Neural crest cell (in vitro differentiated cells): Measurements from ENCODE around the gene TMPRSS6. TPM values are rescaled to one million over a fixed set of nuclear protein-coding genes. Genes with fewer than 3 reads are reported as not detected.

Experiments
- DNase-seq: peaks from one replicate; pipeline ENCODE4 v3.0.0; 2021; ENCODE audit warnings: low read depth, mixed read lengths, low spot score
- H3K27ac Mint-ChIP-seq: one replicate; pipeline ENCODE4 v1.8.0; 2021; ENCODE audit warnings: mild to moderate bottlenecking, mixed read lengths; ENCODE audit not compliant: unreplicated experiment
- H3K27me3 Mint-ChIP-seq: 2 replicates; pipeline ENCODE4 v1.8.0; 2021; ENCODE audit warnings: low read depth, mild to moderate bottlenecking, mixed read lengths
- H3K36me3 Mint-ChIP-seq: 2 replicates; pipeline ENCODE4 v1.8.0; 2021; ENCODE audit warnings: low read depth, mild to moderate bottlenecking, mixed read lengths
- H3K4me1 Mint-ChIP-seq: 2 replicates; pipeline ENCODE4 v1.8.0; 2021; ENCODE audit warnings: mixed read lengths
- H3K4me3 Mint-ChIP-seq: one replicate; pipeline ENCODE4 v1.8.0; 2021; ENCODE audit warnings: mild to moderate bottlenecking, mixed read lengths
- H3K9me3 Mint-ChIP-seq: 2 replicates; pipeline ENCODE4 v1.8.0; 2021; ENCODE audit warnings: mixed read lengths
- total RNA-seq: library from RNA; stranded (reverse); gene quantifications from 2 replicates; pipeline ENCODE4 v1.2.1, GENCODE V29; 2021
- TF ChIP-seq, protein P1 (sequence below): fragments of 200-600 bp; sonication (generic); conservative IDR thresholded peaks from 2 replicates; pipeline ENCODE4 v1.5.0; 2021; ENCODE audit warnings: antibody characterized with exemption, mild to moderate bottlenecking

Gene TMPRSS6
- total RNA-seq, 1 donor from 2014 or later: not detected

DNA sequence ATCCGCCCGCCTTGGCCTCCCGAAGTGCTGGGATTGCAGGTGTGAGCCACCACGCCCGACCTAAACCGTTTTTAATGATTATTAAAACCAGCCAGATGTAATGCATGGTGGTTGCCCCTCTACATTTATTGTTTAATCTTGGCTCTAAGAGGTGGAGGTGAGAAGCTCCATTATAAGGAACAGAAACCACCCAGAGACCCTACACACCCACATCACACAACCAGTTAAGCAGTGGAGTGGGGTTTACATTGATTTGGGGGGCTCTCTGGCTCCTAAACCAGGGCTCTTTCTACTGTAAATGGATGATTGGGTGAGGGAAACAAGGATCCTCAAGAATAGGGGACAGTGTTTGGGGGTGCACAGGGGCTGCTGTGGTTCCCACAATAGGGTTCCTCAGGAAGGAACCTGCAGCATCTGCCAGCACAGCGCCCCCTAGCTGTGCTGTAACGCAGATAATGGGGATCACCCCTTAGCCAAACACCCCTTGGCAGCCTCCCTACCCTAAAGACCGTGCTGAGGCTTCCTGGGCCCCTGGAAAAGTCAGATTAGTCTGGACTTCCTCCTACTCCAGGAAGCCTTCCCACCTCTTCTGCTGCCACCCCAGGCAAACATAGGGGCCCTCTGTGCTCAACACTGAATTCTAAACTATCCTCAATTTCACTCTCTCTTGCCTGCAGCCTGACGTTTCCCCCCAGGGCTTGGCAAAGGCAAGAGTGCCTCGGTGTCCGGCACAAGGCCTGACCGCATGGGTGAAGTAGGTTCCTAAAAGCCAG is 87.6 kb downstream of the TMPRSS6 start:
- Mint-ChIP-seq H3K4me3 (peak overlapping the region; percentile 92), H3K36me3 (peaks cover 8% of the 10 kb centered on the region), H3K4me1 (peaks cover 26% of the 10 kb centered on the region), H3K27ac (no peak overlapping the region), H3K27me3 (no peaks in the 10 kb centered on the region), H3K9me3 (no peaks in the 10 kb centered on the region)
- TF ChIP-seq, protein P1, sequence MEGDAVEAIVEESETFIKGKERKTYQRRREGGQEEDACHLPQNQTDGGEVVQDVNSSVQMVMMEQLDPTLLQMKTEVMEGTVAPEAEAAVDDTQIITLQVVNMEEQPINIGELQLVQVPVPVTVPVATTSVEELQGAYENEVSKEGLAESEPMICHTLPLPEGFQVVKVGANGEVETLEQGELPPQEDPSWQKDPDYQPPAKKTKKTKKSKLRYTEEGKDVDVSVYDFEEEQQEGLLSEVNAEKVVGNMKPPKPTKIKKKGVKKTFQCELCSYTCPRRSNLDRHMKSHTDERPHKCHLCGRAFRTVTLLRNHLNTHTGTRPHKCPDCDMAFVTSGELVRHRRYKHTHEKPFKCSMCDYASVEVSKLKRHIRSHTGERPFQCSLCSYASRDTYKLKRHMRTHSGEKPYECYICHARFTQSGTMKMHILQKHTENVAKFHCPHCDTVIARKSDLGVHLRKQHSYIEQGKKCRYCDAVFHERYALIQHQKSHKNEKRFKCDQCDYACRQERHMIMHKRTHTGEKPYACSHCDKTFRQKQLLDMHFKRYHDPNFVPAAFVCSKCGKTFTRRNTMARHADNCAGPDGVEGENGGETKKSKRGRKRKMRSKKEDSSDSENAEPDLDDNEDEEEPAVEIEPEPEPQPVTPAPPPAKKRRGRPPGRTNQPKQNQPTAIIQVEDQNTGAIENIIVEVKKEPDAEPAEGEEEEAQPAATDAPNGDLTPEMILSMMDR: peak; percentile 70
- peak; percentile 35 for DNase-seq

- peak overlapping the region; percentile 31 for H3K4me3 Mint-ChIP-seq
These were observed 88.5 kb downstream of the TMPRSS6 start for GRCh38 chr22:37021041-37021440.

DNA sequence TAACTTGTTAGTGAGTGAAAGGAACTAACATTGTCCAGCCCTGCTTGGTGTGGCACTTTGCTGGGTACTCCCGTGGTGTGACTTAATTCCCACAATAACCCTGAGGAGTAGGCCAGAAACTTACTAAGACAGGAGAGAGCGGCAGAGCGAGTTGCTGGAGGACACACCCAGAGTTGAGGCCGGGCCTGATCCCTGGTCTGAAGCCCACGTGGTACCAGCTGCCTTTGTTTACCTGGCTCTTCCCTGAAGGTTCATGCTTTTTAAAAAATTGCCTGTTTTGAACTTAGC is 89.4 kb downstream of the TMPRSS6 start:
- peaks cover 8% of the 10 kb centered on the region for H3K36me3 Mint-ChIP-seq
- no peaks in the 10 kb centered on the region for H3K27me3 Mint-ChIP-seq
- TF ChIP-seq, protein P1: no peak
- no peak for DNase-seq
- peaks cover 36% of the 10 kb centered on the region for H3K4me1 Mint-ChIP-seq
- H3K27ac Mint-ChIP-seq: peak overlapping the region; percentile 96
- H3K9me3 Mint-ChIP-seq: no peaks in the 10 kb centered on the region
- H3K4me3 Mint-ChIP-seq: peak overlapping the region; percentile 99

More at GRCh38 chr22:37021041-37021440, 88.5 kb downstream of the TMPRSS6 start:
- peaks cover 8% of the 10 kb centered on the region for H3K36me3 Mint-ChIP-seq
- TF ChIP-seq, protein P1: no peak
- no peaks in the 10 kb centered on the region for H3K27me3 Mint-ChIP-seq
- DNase-seq: no peak
- H3K4me1 Mint-ChIP-seq: peaks cover 31% of the 10 kb centered on the region
- H3K27ac Mint-ChIP-seq: no peak overlapping the region
- H3K9me3 Mint-ChIP-seq: no peaks in the 10 kb centered on the region

DNA sequence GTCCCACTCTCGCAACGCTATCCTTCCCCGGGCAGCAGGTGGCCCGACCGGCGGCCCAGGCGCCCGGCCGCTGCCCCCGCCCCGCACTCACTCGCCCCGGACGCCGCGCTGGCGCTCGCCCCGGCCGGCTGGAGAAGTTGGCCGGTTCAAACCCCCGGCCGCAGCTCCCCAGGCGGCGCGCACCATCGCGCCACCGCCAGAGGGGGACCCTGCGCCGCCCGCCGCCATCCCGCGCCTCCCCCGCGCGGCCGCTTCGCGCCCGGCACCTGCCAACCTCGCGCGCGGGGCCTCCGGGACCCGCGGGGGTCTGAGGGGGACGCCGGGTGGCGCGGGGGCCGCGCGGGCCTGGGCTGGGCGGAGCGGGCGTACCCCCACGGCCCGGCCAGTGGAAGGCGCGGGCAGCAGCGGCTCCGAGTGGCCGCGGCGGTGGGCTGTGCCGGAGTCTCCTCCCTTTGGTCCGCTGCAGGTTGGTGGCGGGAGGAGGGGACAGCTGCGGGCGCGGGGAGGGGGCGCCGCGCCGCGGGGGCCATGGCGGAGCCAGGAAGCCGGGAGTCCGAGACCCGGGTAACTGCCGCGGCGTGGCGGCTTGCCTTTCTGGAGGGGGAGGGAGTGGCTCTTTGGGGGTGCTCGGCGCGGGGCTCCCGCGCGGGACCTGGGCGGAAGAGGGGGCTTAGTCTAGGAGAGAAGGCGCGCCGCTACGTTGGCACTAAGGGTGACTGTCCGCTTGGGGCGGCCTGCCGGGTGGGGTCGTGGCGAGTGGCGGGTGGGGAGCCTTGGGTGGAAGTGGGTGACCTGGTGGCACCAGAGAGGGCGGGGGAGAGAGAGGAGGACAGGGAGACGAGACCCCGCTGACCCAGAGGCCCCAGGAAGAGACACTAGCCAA is 90.0 kb downstream of the TMPRSS6 start, which contains the start of the genes MPST and TST:
MPST (plus strand) TSS at position 434 of the 883 bp plus-strand sequence; CDS start at position 529, 95 bp downstream.
TST (minus strand) TSS at position 139 of the 883 bp plus-strand sequence. CDS start 715 bp downstream, outside the sequence.
- Mint-ChIP-seq H3K27me3 (no peaks in the 10 kb centered on the region), H3K27ac (peak within 1 kb of the TSS; percentile 96), H3K9me3 (no peaks in the 10 kb centered on the region), H3K36me3 (peaks cover 4% of the 10 kb centered on the region), H3K4me1 (peaks cover 38% of the 10 kb centered on the region), H3K4me3 (peak within 1 kb of the TSS; percentile 99)
- TF ChIP-seq, protein P1: peak; percentile 22
- peak; percentile 68 for DNase-seq

GRCh38 chr22:37018815-37019308 is 90.7 kb downstream of the TMPRSS6 start:
- H3K9me3 Mint-ChIP-seq: no peaks in the 10 kb centered on the region
- peak; percentile 41 for DNase-seq
- no peaks in the 10 kb centered on the region for H3K27me3 Mint-ChIP-seq
- peaks cover 38% of the 10 kb centered on the region for H3K4me1 Mint-ChIP-seq
- H3K36me3 Mint-ChIP-seq: peaks cover 4% of the 10 kb centered on the region
- H3K4me3 Mint-ChIP-seq: peak overlapping the region; percentile 93
- TF ChIP-seq, protein P1: no peak
- peak overlapping the region; percentile 96 for H3K27ac Mint-ChIP-seq
